Islet of Langerhans (tissue), 1 donor: ENCODE measurements around the gene UNC13D.

Experiments used
- FAIRE-seq: peaks from one replicate; lab custom pipeline; 2011; peaks lifted over from hg19 to GRCh38; lab: Jason Lieb, UNC

UNC13D gene

GRCh38 chr17:75850928-75851692, 6.9 kb upstream of the UNC13D start:
- FAIRE-seq, result no peak

GRCh38 chr17:75849724-75850123, 5.5 kb upstream of the UNC13D start:
- FAIRE-seq, result no peak

DNA sequence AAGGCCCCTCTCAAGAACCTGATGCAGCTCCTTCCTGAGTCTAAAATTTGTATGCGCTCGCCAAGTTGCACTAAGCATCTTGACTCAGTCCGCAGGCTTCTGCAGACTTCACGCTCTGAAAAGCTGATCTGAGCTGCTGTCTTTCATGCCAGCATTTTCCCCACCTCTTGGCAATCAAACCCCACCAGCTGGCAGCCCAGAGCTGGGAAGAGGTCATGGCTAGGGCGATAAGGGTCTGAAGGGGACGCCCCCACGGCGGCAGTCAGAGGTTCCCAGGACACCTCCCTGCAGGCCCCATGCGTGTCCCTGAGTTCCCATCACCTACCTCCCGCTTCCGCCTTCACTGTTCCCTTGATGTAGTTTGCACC, 5.1 kb upstream of the UNC13D start:
- FAIRE-seq, result no peak

GRCh38 chr17:75848523-75849278, 4.5 kb upstream of the UNC13D start:
- no peak for FAIRE-seq

GRCh38 chr17:75847614-75848522, 3.7 kb upstream of the UNC13D start:
- no peak for FAIRE-seq

- no peak for FAIRE-seq
Observed at GRCh38 chr17:75846692-75847613, 2.7 kb upstream of the UNC13D start.

GRCh38 chr17:75845933-75846691, 1.9 kb upstream of the UNC13D start:
- FAIRE-seq, result no peak

DNA sequence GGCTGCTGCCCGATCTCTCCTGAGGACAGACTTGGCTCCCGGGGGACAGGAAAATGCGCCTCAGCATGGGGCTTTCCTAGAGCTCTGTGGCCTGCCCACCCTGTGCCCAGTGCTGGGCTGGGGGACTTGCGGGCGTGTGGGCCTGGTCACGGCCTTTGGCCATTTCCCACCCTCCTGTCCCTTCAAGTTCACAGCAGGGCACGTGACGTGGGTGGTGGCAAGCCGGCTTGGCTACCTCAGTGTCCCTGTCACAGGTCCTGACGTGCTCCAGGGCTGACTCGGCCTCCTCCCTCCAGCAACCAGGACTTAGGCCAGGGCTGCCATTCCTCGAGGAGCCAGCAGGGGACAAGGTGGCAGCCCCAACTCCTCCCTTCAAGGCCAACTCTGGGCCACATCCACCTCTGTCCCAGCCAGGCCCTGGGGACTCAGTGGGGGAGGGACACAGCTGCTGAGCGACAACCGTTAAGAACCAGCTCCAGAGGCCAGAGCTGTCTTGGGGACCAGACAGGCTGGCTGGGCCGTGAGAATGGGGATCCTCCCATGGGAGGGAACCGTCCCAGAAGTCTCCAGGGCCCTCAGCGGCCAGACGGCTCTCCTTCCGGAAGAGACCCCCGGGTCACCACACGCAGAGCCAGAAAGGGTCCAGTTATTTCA, 981 bp upstream of the UNC13D start:
- no peak for FAIRE-seq

- FAIRE-seq, result no peak
Observed at GRCh38 chr17:75844530-75845057, 390 bp upstream of the UNC13D start.

DNA sequence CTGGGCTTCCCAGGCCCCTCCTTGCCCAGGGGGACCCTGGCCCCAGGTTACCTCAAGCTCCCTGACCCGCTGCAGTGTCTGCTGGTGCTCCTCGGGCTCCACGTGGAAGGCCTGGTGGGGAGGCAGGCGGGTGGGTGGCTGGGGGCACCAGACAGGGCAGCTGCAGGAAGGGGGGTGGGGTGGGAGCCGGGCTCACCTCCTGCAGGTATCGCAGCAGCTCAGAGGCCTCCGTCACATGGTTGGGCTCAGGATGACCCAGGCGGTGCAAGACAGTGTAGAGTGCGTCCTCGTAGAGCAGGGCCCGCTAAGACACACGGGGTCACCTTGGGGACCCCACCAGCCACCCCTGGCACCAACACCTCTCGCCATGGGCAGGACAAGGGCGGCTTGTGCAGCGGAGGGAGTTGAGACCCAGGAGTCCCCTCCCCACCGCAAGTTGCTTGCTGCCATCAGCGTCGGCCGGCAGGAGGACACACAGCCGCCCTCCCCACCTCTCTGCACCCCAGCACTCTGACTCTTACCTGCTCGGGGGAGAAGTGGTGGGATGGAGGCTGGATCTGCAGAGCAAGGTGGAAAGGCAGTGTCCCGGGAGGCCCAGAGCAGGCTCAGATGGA, 1.1 kb downstream of the UNC13D start:
- FAIRE-seq, result no peak

DNA sequence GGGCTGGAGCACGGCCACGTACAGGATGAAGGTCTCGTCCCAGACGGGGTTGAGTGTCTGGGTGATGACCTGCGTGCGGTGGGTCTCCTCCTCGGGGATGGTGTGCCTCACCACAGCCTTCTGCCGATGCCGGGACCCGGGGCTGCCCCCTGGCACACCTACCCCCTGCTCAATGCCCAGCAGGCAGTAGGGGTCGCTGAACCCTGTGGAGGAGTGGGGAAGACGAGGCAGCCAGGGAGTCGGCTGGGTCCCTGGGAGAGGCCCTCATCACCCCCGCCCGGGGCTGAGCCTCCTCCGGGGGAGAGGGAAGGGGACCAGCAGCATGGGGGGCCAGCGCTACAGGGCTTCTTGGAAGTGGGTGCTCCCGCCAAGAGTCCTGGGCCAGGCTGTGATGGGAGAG, 1.8 kb downstream of the UNC13D start:
- FAIRE-seq, result no peak

DNA sequence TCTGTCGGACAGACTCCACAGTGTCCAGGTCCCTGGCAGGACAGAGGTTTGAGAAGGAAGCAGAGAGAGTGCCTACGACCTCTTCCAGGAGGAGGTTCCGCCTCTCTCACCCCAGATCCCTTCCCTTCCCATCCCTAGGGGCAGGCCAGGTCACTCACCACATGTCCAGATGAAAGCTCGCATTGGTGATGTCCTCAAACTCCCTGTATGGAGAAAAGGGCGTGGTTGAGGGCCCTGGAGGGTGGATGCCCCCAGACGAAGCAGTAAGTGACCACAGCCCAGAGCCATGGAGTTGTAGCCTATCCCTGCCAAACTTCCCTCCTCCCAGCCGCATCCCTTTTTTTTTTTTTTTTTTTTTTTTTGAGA, 3.4 kb downstream of the UNC13D start:
- no peak for FAIRE-seq

DNA sequence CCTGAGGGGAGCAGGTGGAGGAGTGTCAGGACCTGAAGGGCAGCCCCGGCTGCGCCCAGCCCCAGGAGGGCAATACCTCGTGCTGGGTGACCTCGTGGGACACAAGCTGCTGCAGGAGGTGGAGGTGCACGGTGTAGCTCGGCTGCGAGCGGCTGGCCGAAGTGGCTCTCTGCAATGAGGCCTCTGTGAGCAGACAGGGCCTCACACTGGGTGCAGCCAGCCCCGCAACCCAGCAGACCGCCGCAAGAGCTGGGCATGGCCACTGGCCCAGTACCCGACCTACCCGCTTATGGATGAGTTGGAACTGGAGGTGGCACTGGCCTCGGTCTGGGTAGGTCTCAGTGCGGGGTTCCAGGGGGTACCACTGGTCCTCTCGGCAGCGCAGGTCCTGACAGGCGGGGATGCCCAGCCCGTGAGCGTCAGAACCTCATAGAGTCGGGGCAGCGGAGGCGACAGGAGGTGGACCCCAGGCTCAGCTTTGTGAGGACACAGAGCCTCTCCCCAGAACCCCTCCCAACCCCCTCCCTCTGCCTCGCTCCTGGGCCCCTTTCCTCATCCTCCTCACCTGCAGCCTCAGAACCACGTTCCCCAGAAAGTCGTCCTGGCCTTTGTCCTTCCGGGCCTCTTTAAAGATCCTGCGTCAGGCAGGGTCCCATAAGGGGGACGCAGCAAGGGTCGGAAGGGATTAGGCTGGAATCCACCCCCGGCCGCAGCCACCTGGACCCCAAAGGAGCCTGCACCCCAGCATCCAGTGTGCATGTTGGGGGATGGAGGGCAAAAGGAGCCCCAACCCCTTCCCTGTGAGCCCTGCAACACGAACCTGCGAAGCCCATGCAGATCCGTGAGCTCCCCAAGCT, 4.0 kb downstream of the UNC13D start:
- no peak for FAIRE-seq

- no peak for FAIRE-seq
Observed at GRCh38 chr17:75838410-75838809, 5.8 kb downstream of the UNC13D start.

- FAIRE-seq, result no peak
Observed at GRCh38 chr17:75837899-75838298, 6.3 kb downstream of the UNC13D start.

DNA sequence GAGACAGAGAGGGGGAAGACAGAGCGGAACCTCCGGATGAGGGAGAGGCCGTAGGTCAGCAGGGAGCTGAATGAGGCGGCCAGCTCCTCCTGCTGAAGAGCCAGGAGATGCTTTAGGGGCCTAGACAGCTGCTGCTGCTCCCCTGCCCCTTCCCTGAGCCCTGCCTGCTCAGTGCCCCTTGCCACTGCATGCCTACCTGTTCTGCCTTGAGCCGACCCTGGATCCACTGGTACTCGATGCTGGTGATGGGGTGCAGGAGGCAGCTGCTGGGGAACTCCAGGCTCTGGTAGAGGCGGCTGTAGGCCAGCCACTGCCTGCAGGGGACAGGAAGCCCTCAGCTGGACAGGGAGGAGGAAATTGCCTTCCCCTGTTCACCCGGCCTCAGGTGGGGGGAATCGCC, 7.6 kb downstream of the UNC13D start:
- FAIRE-seq, result no peak

- FAIRE-seq, result no peak
Observed at GRCh38 chr17:75835654-75835987, 8.6 kb downstream of the UNC13D start.

DNA sequence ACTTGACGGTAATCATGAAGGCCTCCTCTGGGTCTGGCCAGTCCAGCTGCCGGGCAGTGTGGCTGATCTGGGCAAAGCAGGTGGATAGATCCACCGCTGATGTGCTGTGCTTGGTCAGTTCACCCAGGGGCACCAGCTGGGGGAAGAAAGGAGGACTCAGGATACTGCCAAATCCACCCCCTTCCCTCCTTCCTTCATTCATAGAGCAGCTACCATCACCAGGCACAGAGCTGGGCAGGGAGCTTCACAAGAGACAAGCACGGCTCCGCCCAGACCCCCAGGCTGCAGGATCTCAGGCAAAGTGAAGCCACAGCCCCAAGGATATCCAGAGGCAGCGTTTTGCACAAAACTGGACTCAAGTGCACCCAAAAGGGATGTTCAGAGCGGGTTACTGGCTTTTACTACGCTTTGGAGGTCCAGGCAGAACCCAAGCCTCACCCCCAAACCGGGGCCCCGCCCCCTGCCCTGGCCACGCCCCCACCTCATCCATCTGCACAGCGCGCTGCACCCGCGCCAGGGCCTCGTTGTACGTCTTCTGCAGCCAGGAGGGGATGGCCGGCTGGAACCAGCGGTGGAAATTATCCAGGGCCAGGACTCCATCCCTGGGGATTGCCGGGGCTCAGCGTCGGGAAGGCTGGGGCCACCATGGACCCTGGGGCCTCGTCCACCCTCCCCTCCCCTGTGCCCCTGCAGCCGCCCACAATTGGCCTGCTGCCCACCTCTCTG, 9.1 kb downstream of the UNC13D start:
- no peak for FAIRE-seq
